DOHH2 (cell line): ENCODE measurements around the gene DIS3L2.
A peak's percentile ranks its signal among the peaks of the same experiment; 100 is the strongest.
"Not testable (repeated sequence)": the region's sequence is repeated elsewhere in the genome, so short reads cannot be mapped to it uniquely, and the experiment has no call there.

Experiments used
- H3F3A ChIP-seq: fragments of 200-600 bp; sonication (generic), shearing (Covaris generic); 2 replicates; pipeline ENCODE4 v1.6.0; 2016; ENCODE audit warnings: antibody characterized with exemption, mild to moderate bottlenecking; ENCODE audit not compliant: control insufficient read depth, insufficient read depth
- H3K27ac ChIP-seq: fragments of 200-600 bp; sonication (generic); 2 replicates; pipeline ENCODE4 v1.5.1; 2014; ENCODE audit warnings: low read depth, mild to moderate bottlenecking, low read length, moderate library complexity
- H3K27me3 ChIP-seq: fragments of 200-600 bp; sonication (generic); 2 replicates; pipeline ENCODE4 v1.6.1; 2014; ENCODE audit warnings: mild to moderate bottlenecking, low read length, mixed read lengths; ENCODE audit not compliant: control insufficient read depth
- H3K36me3 ChIP-seq: fragments of 200-600 bp; sonication (generic); 2 replicates; pipeline ENCODE4 v1.6.1; 2014; ENCODE audit warnings: mild to moderate bottlenecking, low read length, moderate library complexity, mixed read lengths; ENCODE audit not compliant: control insufficient read depth
- H3K4me1 ChIP-seq: fragments of 200-600 bp; sonication (generic); 2 replicates; pipeline ENCODE4 v1.6.1; 2014; ENCODE audit warnings: mild to moderate bottlenecking, low read length, mixed read lengths; ENCODE audit not compliant: control insufficient read depth
- H3K4me2 ChIP-seq: fragments of 200-600 bp; sonication (generic); 2 replicates; pipeline ENCODE4 v1.6.0; 2014; ENCODE audit warnings: mild to moderate bottlenecking, low read length, moderate library complexity
- H3K4me3 ChIP-seq: fragments of 200-600 bp; sonication (generic); 2 replicates; pipeline ENCODE4 v1.5.1; 2014; ENCODE audit warnings: mild to moderate bottlenecking, low read length, mixed read lengths
- H3K79me2 ChIP-seq: fragments of 200-600 bp; sonication (generic); 2 replicates; pipeline ENCODE4 v1.6.1; 2014; ENCODE audit warnings: mild to moderate bottlenecking, low read length, mixed read lengths; ENCODE audit not compliant: control insufficient read depth
- H3K9me2 ChIP-seq: fragments of 200-600 bp; sonication (generic); replicated peaks from 2 replicates; pipeline ENCODE4 v1.6.1; 2014; ENCODE audit warnings: mild to moderate bottlenecking, low read length, mixed read lengths; ENCODE audit not compliant: control insufficient read depth
- H3K9me3 ChIP-seq: fragments of 200-600 bp; sonication (generic); 2 replicates; pipeline ENCODE4 v1.6.1; 2014; ENCODE audit warnings: antibody characterized with exemption, low read length, mixed read lengths; ENCODE audit not compliant: control insufficient read depth, insufficient read depth
- H4K20me1 ChIP-seq: fragments of 200-600 bp; sonication (generic); 2 replicates; pipeline ENCODE4 v1.6.0; 2014; ENCODE audit warnings: low read depth, mild to moderate bottlenecking, antibody characterized with exemption, low read length, moderate library complexity; ENCODE audit not compliant: control insufficient read depth, insufficient read depth
- CTCF ChIP-seq: fragments of 200-600 bp; sonication (generic); IDR thresholded peaks from one replicate; pipeline ENCODE4 v1.5.1; 2014; ENCODE audit warnings: antibody characterized with exemption, mild to moderate bottlenecking, low read depth, low read length; ENCODE audit not compliant: poor library complexity, severe bottlenecking
- EZH2phosphoT487 ChIP-seq: fragments of 200-600 bp; sonication (generic); IDR thresholded peaks from 2 replicates; pipeline ENCODE4 v1.6.1; 2017; ENCODE audit warnings: borderline replicate concordance, mild to moderate bottlenecking, antibody characterized with exemption, low read length, moderate library complexity, mixed read lengths

DIS3L2 gene

DNA sequence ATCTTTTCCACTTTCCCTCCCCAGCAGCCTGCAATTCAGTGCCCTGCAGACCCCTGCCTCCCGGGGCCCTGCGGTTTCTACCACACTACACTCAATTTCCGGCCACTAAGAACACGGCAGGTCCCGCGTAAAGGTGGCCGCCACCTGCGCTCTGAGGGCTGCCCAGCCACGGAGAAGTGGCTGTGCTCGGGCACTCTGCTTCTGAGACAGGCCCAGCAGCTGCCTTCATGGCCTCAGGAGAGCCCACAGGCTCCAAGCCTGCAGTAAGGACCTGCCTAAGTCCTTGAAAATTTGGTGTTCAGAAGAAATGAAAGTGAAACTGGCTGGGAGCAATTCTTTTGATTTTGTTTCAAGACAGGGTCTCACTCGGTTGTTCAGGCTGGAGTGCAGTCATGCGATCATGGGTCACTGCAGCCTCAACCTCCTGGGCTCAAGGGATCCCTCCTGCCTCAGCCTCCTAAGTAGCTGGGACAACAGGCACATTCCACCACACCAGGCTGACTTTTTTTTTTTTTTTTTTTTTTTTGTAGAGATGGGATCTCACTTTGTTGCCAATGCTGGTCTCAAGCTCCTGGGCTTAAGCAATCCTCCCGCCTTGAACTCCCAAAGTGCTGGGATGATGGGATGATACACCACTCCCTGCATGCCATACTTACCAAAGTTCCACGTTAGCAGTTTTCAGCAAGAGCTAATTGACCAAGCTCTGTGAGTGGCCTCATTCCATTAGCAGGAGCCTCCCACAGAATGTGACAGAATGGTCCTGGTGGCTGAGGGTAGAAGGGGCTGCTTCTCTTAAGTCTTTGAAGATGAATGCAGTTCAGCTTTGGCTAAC lies 402.5 kb downstream of the DIS3L2 start:
- H3K27ac ChIP-seq, result no peak overlapping the region
- peaks cover 12% of the 10 kb centered on the region for H3K4me1 ChIP-seq
- no peak for TF ChIP-seq CTCF
- TF ChIP-seq EZH2phosphoT487, result no peak
- H3K9me2 ChIP-seq, result no peaks in the 10 kb centered on the region
- H3K4me3 ChIP-seq, result peak overlapping the region; percentile 22
- H3K36me3 ChIP-seq, result no peaks in the 10 kb centered on the region
- H3K27me3 ChIP-seq, result no peaks in the 10 kb centered on the region
- H3K4me2 ChIP-seq, result peak overlapping the region; percentile 57
- no peaks in the 10 kb centered on the region for H3K79me2 ChIP-seq
- H3F3A ChIP-seq, result no peaks in the 10 kb centered on the region
- H3K9me3 ChIP-seq, result peaks cover 5% of the 10 kb centered on the region; the same call in 1 of the 2 replicates
- H4K20me1 ChIP-seq, result no peaks in the 10 kb centered on the region

GRCh38 chr2:232364806-232365594 lies 403.5 kb downstream of the DIS3L2 start:
- H3K27me3 ChIP-seq, H3K79me2 ChIP-seq, H3F3A ChIP-seq, H3K36me3 ChIP-seq, H3K4me3 ChIP-seq, H4K20me1 ChIP-seq, H3K9me3 ChIP-seq, H3K4me2 ChIP-seq, H3K9me2 ChIP-seq, H3K27ac ChIP-seq: not testable (repeated sequence)
- peaks cover 12% of the 10 kb centered on the region for H3K4me1 ChIP-seq

DNA sequence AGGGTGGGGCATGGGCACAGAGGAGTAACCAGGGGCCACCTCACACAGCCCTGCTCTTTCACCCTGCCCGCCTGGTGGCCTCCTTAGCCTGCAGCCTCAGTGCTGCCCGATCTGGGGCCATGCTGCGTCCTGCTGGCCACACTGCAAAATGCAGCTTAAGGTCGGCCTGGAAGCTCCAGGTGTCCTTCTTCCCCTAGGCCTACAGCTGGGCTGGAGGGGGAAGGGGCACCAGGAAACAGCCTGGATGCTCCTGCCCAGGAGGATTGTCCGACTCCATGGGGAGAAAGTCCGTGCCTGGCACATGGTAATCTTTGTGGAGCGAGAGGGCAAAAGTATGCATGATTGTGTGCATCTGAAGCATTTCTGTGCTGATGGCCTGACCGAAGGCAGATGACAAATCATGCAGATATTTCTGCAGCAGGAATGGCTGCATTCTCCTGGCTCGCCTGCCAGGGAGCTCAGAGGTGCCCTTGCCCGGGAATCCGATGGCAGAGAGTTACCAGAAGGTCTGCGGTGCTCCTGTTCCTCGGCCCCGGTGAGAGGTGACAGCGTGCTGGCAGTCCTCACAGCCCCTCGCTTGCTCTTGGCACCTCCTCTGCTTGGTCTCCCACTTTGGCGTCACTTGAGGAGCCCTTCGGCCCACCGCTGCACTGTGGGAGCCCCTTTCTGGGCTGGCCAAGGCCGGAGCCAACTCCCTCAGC lies 404.3 kb downstream of the DIS3L2 start:
- H3K4me3 ChIP-seq, result no peak overlapping the region
- no peaks in the 10 kb centered on the region for H3F3A ChIP-seq
- no peaks in the 10 kb centered on the region for H3K27me3 ChIP-seq
- H3K4me2 ChIP-seq, result no peak overlapping the region
- no peaks in the 10 kb centered on the region for H3K79me2 ChIP-seq
- no peaks in the 10 kb centered on the region for H4K20me1 ChIP-seq
- H3K4me1 ChIP-seq, result peaks cover 12% of the 10 kb centered on the region
- TF ChIP-seq CTCF, result peak; percentile 46
- TF ChIP-seq EZH2phosphoT487, result no peak
- H3K36me3 ChIP-seq, result no peaks in the 10 kb centered on the region
- peaks cover 5% of the 10 kb centered on the region; the same call in 1 of the 2 replicates for H3K9me3 ChIP-seq
- no peaks in the 10 kb centered on the region for H3K9me2 ChIP-seq
- no peak overlapping the region for H3K27ac ChIP-seq

- H3K27me3 ChIP-seq, H3K4me3 ChIP-seq, H3K4me2 ChIP-seq, H3K9me3 ChIP-seq, H3K27ac ChIP-seq, H3K36me3 ChIP-seq, H3F3A ChIP-seq, H3K9me2 ChIP-seq, H4K20me1 ChIP-seq, H3K79me2 ChIP-seq: not testable (repeated sequence)
- peaks cover 15% of the 10 kb centered on the region for H3K4me1 ChIP-seq
Measured at GRCh38 chr2:232366461-232366860, 404.9 kb downstream of the DIS3L2 start.
